Stimulated activated CD8-positive, alpha-beta memory T cell treated with anti-CD3 and anti-CD28 coated beads, Interleukin-7, amount 100 ng/mL, for 48 hours (primary cell): ENCODE measurements around the gene HCK.
"Not testable (repeated sequence)": the region's sequence is repeated elsewhere in the genome, so short reads cannot be mapped to it uniquely, and the experiment has no call there.

Source experiments
- DNase-seq, 2 donors: peaks; one replicate each; pipeline ENCODE4 v3.0.0-alpha.2; 2020; ENCODE audit warnings: low read depth in 1 of 2; ENCODE audit errors: extremely low read depth in 1 of 2

Gene HCK

DNA sequence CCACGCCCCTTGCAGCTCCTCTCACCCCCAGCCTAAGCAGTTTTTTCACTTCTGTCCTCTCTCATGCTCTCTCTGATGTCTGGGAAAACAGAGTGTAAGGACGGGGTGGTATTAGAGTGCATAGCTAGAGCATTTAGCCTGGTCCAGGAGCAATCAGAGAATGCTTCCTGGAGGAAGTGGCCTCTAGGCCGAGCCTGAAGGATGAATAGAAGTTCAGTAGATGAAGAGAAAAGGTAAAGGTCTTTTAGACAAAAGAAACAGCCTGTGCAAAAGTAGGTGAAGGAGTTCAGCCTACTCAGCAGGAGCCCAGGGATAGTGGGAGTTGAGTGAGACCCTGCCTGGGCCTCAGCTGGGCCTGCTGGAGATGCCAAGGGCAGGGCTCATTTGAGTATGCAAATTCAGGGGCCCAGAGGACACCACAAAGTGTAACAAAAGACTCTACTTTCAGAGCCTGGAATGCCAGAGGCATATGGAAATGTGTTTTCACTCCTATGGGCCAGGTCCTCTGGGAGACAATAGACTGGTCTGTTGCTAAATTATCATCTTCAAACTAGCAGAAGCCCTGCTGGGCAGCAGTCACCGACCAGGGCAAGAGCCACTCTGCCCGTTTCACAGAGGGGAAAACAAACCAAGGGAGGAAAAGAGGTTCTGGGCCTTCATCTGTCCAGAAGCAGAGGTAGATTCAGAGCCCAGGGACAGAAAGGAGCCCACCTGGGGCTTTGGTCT lies 37.8 kb downstream of the HCK start:
- DNase-seq, result no peak

DNA sequence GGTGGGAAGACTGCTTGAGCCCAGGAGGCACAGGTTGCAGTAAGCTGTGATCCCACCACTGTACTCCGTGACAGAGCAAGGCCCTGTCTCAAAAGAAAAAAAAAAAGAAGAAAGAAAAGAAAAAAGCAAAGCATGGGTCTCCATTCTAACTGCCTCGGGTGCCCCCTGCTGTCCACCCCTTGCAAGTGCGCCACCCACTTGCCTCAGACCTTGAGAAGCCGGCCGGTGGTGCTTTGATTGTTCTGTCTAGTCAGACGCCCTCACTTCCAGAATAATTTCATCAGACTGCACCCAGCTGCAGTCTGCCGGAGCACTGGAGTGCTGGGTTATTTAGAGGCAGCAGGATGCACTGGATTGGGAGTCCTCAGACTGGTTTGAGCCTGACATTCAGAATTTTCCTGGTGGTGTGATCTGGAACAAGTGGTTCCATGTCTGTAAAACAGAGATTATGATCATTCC lies 39.9 kb downstream of the HCK start:
- peak; percentile 45 to 69 for DNase-seq

DNA sequence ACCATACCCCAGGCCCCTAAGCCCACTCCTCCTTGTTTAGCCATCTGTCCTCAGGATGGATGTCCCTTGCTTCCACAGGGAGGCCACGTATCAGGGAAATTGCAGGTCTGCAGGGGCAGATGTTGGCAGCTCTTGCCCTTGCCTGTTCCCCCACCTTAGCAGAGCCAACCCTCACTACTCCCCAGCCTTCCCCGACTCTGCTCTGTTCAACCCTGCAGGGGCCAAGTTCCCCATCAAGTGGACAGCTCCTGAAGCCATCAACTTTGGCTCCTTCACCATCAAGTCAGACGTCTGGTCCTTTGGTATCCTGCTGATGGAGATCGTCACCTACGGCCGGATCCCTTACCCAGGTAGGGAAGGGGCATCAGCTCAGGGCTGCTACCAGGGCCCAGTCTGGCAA lies 46.7 kb downstream of the HCK start:
- DNase-seq, result no peak

DNA sequence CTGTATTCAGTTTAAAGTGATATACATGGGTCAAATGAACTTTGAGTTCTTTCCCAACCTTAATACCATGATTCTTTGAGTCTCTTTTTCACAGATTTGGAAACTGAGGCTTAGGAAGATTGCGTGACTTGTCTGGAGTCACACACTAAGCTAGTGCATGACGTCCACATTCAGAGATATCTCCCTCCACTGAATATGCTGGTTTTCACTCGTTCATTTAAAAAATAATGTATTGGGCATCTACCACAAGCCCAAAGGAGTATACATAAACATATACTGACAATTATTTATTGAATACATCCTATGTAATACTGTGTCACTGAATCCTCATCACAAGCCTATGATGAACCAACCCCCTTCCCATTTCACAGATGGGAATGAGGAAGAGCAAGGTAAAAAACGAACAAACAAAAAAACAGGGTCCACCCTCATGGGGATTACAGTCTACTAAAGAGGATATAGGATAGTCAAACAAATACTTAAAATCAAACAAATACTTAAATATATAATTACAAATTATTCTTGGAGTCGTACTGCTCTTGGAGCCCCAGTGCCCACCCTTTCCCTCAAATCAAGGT lies 56.9 kb downstream of the HCK start:
- no peak for DNase-seq

DNA sequence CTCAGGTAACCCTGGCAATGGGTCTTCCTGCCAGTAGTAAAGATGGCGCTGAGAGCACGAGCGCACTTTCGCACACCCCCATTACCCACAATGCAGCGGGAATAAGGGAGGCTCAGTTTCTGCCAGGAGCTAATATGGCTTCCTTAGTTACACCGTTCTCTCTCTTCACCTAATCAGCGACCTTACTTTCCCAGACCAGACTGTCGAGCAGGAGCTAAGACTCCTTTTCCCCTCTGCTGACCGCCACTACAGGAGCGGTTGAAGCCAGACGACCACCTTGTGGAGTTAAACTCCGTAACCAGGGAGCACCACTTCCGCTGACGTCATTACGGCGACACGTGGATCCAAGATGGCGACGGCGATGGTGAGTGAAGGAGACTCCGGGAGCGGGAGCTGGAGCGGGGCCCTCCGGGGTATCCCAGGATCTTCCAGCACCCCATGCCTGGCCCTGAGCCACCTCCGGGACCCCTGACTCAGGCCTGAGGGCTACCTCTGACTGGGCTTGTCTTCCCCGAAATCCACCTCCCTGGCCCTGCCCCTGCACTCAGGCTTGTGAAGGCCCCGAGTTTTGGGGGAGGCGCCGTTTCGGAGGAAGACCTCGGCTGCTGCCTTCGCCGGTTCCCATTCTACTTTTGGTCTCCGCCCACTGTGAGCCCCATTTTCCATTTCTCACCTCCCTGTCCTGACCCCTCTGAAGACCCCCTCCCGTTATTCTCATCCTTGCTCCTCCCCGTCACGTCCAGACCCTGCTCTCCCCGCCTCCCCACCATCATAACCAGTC lies 57.5 kb downstream of the HCK start, which contains the start of gene TM9SF4:
Gene TM9SF4 (plus strand): TSS at position 323 of the 781 bp plus-strand sequence. CDS start 27 bp downstream, at position 350.
- DNase-seq, result peak; percentile 74 to 82

DNA sequence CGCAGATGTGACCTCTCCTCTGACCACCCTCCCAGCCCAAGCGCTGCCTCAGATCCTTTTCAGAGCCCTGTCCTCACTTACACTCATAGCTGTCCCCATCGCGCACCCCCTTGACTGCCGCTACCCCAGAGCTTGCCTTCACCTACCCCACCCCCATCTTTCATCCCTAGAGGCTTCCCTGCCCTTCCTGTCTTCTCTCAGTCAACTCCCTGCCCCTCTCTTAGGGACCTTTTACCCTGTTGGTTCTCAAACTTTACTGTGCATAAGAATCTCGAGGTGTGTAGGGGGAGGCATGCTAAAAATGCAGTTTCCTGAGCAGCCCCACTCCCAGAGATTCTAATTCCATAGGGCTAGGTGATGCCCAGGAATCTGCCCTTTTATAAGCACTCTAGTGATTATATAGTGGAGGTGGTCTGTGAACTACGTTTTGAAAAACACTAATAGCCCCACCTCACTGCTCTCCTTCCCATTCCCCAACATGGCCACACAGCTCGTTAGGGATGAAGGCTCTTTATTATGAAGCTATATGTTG lies 58.2 kb downstream of the HCK start:
- DNase-seq, result no peak

DNA sequence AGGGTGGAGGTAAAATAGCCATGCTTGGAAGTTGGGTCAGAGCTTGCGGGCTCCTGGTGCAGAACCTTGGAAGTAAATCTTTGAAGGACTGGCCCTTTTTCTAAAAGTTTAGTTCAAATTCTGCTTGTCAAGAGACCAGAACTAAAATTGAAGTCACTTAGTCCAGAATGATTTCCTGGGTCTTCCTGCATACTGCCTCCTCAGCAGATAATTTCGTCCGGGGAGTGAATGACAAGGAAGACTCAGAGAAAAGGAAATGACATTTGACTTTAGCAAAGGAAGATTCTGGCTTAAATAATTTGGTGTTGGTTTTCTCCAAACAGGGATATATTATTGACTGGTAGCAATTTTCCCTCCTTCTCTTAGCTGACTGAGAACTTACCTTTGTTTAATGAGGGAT lies 58.7 kb downstream of the HCK start:
- DNase-seq, result no peak

DNA sequence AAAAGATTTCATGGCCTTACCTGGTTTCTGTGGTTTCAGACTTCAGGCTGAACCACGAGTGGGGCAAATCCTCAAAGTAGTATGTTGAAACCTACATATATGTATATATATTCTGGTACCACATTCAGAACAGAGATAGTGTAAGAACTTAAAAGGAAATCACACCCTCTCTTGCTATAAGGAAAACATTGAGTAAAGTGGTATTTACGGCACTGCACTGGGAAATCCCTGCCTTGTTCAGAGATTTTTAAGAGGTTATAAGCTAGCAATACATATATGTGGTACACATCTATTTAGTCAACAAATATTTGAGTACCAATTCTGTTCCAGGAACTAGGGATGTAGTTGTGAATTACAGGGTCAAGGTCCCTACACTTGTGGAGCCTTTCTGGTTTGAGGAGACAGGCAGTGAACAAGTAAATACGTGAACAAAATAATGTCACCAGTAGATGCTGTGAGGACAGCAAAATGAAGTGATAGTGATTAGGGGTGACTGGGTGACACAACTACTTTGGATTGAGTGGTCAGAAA lies 59.2 kb downstream of the HCK start:
- DNase-seq, result no peak

DNA sequence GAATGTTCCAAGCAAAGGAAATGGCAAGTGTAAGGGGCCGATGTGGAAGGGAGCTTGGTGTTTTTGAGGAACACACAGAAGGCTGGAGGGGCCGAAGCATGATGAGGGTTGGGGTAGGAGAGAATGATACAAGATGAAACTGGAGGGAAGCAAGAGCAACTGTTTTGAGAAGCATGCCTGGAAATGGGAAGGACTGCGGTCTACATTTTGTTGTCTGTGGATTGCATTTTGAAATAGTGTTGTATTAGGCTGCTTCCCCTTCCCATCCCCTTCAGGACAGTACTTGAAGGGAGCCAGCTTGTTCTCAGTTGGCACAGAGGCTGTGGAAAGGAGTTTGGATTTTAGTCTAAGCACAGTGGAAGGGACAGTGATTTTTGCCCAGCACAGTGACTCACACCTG lies 59.7 kb downstream of the HCK start:
- DNase-seq, result no peak

DNA sequence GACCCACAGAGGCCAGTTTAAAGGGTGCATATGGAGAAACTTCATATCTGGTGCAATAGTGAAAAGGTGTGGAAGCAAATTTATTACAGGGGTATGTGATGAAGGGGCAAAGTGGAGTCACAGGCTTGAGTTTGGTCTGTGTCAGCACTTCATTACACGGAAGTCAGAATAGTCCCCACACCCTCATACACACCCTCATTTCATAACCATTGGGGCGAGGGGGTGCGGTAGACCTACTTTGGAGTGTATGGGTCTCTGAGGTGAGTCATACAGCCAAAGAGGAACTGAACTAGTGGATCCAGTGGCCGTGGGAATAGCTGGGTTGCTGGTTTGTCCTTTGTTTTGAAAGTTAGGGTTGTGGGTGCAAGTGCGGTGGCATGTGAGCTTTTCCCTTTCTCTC lies 60.8 kb downstream of the HCK start:
- peak in 1 of 2 donors; percentile 3 for DNase-seq

DNA sequence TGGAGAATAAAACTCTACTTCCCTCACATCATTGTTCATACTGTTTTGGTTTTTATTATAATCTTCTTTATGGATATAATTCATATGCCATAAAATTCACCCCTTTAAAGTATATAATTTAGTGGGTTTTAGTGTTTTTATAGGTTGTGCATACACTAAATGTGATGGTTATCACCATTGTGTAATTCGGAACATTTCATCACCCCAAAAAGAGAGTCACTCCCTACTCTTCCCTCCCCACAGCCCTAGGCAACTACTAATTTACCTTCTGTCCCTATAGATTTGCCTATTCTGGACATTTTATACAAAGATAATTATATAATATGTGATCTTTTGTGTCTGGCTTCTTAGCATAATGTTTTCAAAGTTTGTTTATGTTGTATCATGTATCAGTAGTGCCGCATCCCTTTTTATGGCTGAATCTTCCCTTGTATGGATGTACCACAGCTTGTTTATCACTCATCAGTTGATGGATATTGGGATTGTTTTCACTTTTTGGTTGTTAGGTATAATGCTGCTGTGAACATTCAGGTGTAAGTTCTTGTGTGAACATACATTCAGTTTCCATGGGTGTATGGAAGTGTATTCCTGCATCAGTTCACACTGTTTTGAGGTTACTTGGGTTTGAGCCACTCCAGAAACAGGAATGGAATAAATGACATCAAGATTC lies 61.7 kb downstream of the HCK start:
- DNase-seq, result no peak

DNA sequence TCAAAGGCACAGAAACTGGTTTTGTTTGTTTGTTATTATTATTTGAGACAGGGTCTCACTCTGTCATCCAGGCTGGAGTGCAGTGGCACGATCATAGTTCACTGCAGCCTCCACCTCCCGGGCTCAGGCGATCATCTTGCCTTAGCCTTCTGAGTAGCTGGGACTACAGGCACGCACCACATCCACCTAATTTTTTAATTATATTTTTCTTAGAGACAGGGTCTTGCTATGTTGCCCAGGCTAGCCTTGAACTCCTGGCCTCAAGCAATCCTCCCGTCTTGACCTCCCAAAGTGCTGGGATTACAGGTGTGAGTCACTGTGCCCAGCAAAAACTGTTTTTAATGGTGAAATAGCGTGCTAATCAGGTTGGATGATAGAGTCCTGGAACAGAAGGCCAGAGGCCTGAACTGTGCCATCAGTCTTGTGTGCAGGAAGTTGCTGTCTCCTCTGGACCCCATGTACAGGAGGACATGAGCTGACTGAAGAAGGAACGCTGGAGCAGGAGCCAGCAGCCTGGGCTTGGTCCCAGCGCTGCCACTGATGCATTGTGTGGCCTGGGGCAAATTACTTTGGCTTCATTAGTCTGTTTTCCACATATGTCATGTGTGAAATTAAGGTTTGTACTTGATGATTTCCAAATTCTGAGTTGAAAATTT lies 62.4 kb downstream of the HCK start:
- no peak for DNase-seq

DNA sequence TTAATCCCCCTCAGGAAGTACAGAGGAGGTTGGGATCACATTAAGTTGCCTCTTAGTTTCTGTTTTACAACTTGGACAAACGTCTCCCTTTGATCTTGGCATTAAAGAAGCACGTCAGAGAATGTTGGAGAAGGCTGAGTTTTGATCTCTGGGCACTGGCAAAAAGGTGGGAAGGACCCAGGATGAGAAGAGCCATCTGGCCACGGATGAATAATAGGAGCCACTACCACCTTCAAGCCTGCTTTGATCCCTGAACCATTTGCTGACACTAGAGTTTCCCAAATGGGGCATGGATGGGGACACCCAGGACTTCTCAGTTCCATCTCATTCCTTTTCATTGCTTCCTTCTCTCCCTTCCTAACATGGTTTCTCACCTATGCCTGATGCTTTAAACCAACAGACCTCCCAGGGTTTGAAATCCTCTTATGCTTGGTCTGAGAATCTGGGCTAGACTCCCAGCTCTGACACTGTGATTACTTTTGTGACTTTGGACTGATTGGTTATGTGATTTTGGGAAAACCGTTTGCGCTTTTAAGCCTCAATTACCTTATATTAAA lies 63.2 kb downstream of the HCK start:
- no peak for DNase-seq

DNA sequence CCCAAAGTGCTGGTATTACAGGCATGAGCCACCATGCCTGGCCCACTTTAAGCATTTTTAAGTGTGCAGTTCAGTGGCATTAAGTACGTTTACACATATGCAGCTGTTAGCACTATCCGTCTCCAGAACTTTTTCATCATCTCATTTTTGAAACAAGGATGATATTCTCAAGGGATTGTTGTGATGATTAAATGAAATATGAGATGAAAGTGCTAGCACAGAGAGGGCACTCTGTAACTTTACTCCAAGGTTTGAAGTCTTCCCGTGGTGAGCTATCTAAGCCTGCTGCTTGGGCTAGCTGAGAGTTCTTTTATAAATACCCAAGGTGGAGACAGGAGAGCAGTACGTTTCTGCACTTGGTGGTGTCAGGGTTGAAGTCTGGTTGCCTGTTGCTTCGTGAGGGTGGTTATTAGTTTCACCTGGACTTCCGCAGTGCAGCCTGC lies 64.1 kb downstream of the HCK start:
- DNase-seq, result no peak

DNA sequence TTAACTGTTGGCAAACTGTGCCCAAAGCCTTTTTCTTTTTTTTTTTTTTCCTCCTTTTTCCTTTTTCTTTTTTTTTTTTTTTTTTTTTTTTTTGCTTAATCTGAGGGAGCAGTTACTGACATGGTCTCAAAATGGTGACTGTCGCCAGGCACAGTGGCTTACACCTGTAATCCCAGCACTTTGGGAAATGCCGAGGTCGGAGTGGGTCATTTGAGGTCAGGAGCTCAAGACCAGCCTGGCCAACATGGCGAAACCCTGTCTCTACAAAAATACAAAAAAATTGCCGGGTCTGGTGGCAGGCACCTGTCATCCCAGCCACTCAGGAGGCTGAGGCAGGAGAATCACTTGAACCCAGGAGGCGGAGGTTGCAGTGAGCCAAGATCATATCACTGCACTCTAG lies 64.8 kb downstream of the HCK start:
- not testable (repeated sequence) for DNase-seq

DNA sequence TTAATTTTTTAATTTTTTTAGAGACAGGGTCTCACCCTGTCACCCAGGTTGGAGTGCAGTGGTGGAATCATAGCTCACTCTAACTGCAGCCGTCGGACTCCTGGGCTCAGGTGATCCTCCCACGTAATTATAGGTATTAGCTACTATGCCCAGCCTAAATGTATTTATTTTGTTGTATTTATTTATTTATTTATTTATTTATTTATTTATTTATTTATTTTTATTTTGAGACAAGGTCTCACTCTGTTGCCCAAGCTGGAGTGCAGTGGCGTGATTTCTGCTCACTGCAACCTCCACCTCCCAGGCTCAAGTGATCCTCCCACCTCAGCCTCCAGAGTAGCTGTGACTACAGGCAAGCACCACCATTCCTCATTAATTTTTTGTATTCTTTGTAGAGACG lies 66.4 kb downstream of the HCK start:
- not testable (repeated sequence) for DNase-seq

DNA sequence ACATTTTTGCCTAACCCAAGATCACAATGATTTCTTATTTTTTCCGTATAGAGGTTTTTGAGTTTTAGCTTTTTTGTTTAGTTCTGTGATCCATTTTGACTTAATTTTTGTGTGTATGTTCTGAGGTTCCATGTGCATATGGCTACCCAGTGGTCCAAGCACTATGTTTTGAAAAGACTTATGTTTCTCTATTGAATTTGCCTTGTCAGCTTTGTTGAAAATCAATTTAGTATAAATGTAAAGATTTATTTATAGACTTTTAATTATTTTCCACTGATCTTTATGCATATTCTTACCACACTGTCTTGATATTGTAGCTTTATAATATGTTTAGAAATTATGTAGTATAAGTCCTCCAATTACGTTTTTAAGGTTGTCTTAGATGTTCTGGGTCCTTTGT lies 67.7 kb downstream of the HCK start:
- no peak for DNase-seq

DNA sequence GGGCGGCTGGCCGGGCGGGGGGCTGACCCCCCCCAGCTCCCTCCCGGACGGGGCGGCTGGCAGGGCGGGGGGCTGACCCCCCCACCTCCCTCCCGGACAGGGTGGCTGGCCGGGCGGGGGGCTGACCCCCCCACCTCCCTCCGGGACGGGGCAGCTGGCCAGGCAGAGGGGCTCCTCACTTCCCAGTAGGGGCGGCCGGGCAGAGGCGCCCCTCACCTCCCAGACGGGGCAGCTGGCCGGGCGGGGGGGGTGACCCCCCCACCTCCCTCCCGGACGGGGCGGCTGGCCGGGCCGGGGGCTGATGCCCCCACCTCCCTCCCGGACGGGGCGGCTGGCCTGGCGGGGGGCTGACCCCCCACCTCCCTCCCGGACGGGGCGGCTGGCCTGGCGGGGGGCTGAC lies 69.9 kb downstream of the HCK start:
- not testable (repeated sequence) for DNase-seq

DNA sequence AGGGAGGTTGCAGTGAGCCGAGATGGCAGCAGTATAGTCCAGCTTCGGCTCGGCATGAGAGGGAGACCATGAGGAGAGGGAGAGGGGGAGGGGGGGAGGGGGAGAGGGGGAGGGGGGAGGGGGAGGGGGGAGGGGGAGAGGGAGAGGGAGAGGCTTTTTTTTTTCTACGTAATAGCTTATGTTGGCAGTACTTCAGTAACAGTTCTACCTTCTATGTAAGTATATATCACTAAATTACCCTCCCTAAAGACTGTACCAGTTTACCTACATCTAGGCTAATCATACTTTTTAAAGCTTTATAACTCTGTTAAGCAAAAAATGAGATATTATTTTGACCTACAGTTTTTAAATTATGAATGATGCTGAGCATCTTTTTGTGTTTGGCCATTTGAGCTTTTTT lies 71.0 kb downstream of the HCK start:
- no peak for DNase-seq

DNA sequence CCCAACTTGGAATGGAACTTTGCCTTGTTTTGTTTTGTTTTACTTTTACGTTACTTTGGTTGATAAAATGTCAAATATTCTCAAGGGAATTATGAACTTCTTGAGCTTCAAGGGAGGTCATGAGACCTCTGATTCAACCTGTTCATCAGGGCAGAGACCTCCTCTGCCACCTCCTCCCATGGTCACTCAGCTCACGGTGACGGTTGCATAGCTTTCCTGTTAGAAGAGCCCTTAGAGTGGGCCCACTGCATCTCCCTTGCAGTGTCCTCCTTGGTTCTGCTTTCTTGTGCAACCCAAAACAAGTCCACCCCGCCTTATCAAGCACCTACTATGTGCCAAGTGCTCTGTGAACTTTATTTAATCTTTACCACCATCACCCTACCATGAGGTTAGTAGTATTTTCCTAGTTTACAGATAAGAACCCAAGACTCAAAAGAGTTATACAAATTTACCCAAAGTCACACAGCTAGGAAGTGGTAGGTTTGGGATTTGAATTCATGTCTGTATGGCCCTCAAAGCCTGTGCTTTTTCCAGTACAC lies 72.9 kb downstream of the HCK start:
- DNase-seq, result no peak
